Sigmoid colon (tissue), 7 donors: Measurements from ENCODE around the gene MAP3K21. TPM values are rescaled to one million over a fixed set of nuclear protein-coding genes. Genes with fewer than 3 reads are reported as not detected.

Experiments
- DNase-seq: peaks from one replicate; pipeline ENCODE4 v3.0.0-alpha.2; 2019
- H3K27ac ChIP-seq, 4 donors: fragments of 200-600 bp; sonication (generic); one replicate each; pipeline ENCODE4 v1.5.1; 2016 to 2019; ENCODE audit warnings: mild to moderate bottlenecking in 1 of 4
- H3K27me3 ChIP-seq, 3 donors: fragments of 200-600 bp; sonication (generic); one replicate each; pipeline ENCODE4 v1.5.1; 2019; ENCODE audit warnings: mild to moderate bottlenecking in 1 of 3
- H3K36me3 ChIP-seq, 4 donors: fragments of 200-600 bp; sonication (generic); one replicate each; pipeline ENCODE4 v1.5.1; 2016 to 2019
- H3K4me1 ChIP-seq, 4 donors: fragments of 200-600 bp; sonication (generic); one replicate each; pipeline ENCODE4 v1.5.1; 2017 to 2019
- H3K4me3 ChIP-seq, 4 donors: fragments of 200-600 bp; sonication (generic); one replicate each; pipeline ENCODE4 v1.5.1; 2017 to 2019; ENCODE audit warnings: mild to moderate bottlenecking in 2 of 4, moderate library complexity in 1 of 4
- H3K9me3 ChIP-seq, 4 donors: fragments of 200-600 bp in 3 of 4; sonication (generic) in 3 of 4; one replicate each; pipeline versions ENCODE4 v1.5.1 to v1.6.1; 2013 to 2019
- EP300 ChIP-seq, 4 donors: sonication (generic); formaldehyde crosslinking; IDR thresholded peaks; one replicate each; pipeline ENCODE4 v1.6.1; 2017; ENCODE audit warnings: antibody characterized with exemption in 4 of 4
- POLR2A ChIP-seq, 2 donors: fragments of 450-650 bp; IDR thresholded peaks; one replicate each; pipeline ENCODE4 v1.6.1; 2016; ENCODE audit warnings: antibody characterized with exemption in 2 of 2, mild to moderate bottlenecking in 2 of 2, moderate library complexity in 2 of 2
- POLR2AphosphoS5 ChIP-seq, 4 donors: sonication (generic); formaldehyde crosslinking; IDR thresholded peaks; one replicate each; pipeline ENCODE4 v1.6.1; 2017; ENCODE audit warnings: antibody characterized with exemption in 4 of 4
- WGBS, 2 donors: extraction: QIAGEN DNeasy Blood & Tissue Kit; methylation state at CpG; one replicate each; pipeline ENCODE4 v1.1.7; 2013; 5-methylcytosine and 5-hydroxymethylcytosine counted together
- intact Hi-C: fragments of 100-400 bp; cut with DNase I; formaldehyde crosslinking; loops from one replicate; pipeline ENCODE4 v1.15.1; 2023
- polyA plus RNA-seq, 3 donors: library from polyadenylated mRNA; stranded (reverse); fragments of 200-250 nt; gene quantifications; one replicate each; pipeline ENCODE4 v1.2.3, GENCODE V29; 2013
- total RNA-seq, 4 donors: library from RNA; depleted of rRNA; stranded (reverse); fragments of >200 nt; gene quantifications; one replicate each; pipeline ENCODE4 v1.1.0, GENCODE V29; 2016
- TF ChIP-seq, protein P1 (sequence below), 4 experiments: fragments of 450-650 bp in 3 of 4; fragments of 200-600 bp in 1 of 4; IDR thresholded peaks; one replicate each; pipeline ENCODE4 v1.5.1; 2016 to 2019; ENCODE audit warnings: antibody characterized with exemption in 4 of 4, mild to moderate bottlenecking in 3 of 4, moderate library complexity in 2 of 4
- donor health status: healthy with polysubstance abuse.
- donor health status: Bipolar disorder and iron deficiency.
- donor health status: healthy.

MAP3K21 gene
- total and polyA plus RNA-seq, 7 donors, result 0.33 to 7.9 (median 0.81) TPM

DNA sequence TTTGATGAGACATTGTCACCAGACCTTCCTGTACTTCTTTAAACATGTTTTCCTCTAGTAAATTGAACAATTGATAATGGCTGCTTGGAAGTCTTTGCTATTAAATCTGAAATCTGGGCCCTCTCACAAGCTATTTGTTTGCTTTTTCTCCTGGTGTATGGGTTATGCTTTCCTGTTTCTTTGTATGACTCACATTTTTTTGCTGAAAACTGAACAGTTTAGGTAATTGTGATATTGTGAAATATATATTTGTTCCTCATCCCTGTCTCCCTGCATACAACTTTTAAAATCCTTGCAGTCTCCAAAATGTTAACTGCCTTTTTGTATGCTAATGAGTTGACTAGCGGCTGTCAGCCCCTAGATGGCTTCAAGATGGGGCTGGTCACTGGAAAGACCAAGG lies 61.6 kb downstream of the MAP3K21 start:
- H3K9me3 ChIP-seq, result no peaks in the 10 kb centered on the region
- H3K4me1 ChIP-seq, result no peaks in the 10 kb centered on the region
- H3K36me3 ChIP-seq, result no peaks in the 10 kb centered on the region
- 83 to 91% methylated on average over 1 of the region's 1 CpG for WGBS, 2 donors
- no peak overlapping the region for H3K4me3 ChIP-seq
- H3K27me3 ChIP-seq, result peaks cover 0 to 6% (median 0%) of the 10 kb centered on the region in 3 donors
- TF ChIP-seq EP300 (IDR thresholded peaks at IDR 0.05), result no peak
- H3K27ac ChIP-seq, result no peak overlapping the region
- intact Hi-C loops, result no loop called here
- no peak for DNase-seq

DNA sequence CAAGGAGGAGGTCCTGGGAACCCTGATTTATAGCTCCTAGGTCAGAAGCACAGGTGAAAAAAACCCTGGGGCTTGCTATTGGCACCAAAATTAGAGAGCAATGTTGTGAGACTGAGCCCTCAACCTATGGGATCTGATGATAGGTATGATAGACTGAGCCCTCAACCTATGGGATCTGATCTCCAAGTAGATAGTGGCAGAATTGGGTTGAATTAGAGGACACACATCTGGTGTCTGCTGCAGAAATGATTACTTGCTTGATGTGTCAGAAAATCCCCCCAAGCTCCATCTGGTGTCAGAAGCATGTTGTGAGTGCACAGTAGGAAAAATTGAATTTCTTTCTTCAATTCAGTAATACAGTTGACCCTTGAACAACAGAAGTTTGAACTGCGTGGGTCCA lies 62.4 kb downstream of the MAP3K21 start:
- Histone ChIP-seq H3K4me1 (no peaks in the 10 kb centered on the region), H3K27ac (no peak overlapping the region), H3K4me3 (no peak overlapping the region), H3K36me3 (no peaks in the 10 kb centered on the region), H3K27me3 (peaks cover 0 to 6% (median 0%) of the 10 kb centered on the region in 3 donors), H3K9me3 (no peaks in the 10 kb centered on the region)
- TF ChIP-seq POLR2A (IDR thresholded peaks at IDR 0.05) (no peak), POLR2AphosphoS5 (IDR thresholded peaks at IDR 0.05) (no peak), EP300 (IDR thresholded peaks at IDR 0.05) (no peak)
- TF ChIP-seq, protein P1, sequence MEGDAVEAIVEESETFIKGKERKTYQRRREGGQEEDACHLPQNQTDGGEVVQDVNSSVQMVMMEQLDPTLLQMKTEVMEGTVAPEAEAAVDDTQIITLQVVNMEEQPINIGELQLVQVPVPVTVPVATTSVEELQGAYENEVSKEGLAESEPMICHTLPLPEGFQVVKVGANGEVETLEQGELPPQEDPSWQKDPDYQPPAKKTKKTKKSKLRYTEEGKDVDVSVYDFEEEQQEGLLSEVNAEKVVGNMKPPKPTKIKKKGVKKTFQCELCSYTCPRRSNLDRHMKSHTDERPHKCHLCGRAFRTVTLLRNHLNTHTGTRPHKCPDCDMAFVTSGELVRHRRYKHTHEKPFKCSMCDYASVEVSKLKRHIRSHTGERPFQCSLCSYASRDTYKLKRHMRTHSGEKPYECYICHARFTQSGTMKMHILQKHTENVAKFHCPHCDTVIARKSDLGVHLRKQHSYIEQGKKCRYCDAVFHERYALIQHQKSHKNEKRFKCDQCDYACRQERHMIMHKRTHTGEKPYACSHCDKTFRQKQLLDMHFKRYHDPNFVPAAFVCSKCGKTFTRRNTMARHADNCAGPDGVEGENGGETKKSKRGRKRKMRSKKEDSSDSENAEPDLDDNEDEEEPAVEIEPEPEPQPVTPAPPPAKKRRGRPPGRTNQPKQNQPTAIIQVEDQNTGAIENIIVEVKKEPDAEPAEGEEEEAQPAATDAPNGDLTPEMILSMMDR (IDR thresholded peaks at IDR 0.05), result no peak
- WGBS, 2 donors, result 93 to 94% methylated on average over 1 of the region's 1 CpG
- no peak for DNase-seq
- intact Hi-C loops, result no loop called here

DNA sequence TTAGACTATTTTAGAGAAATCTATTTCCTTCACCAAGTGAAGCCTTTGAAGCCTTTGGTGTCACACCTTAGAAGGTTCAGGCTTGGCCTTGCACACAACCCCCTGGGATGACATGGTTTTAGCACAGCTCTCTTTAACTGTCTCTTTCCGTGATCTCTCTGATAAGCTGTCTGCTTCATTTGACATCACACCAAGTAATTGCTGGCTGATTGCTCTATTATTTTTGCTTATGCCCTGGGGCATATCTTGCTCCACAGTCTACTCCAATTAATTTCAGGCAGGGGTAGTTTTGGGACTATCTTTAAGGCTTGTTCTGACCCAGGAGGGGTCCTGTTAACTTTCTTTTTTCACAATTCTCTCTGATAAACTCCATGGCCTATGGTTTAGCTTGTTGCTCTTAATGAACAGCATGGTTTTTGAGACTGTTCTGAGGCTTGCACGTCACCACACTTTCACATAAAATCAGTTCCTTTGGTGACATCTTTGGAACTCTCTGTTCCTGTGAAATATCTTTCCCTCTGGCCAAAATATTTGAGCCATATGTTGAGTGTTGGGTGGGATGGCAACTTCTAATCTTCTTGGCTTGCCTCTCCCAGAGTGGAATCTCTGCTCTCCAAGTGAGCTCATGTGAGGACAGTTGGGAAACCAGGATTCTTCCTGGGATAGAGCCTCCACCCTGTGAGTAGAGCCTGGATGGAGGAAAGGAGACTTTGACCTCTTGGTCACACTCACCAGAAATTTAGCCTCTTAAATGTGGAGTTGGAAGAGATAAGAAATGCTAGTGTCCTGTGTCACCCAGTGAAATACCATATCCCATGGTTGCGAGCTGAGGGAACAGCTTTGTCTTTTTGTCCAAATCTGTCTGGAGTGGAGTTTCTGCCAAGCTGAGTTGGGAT lies 63.6 kb downstream of the MAP3K21 start:
- Histone ChIP-seq H3K36me3 (no peaks in the 10 kb centered on the region), H3K4me1 (no peaks in the 10 kb centered on the region), H3K27me3 (peaks cover 0 to 6% (median 0%) of the 10 kb centered on the region in 3 donors), H3K9me3 (no peaks in the 10 kb centered on the region), H3K27ac (no peak overlapping the region), H3K4me3 (no peak overlapping the region)
- TF ChIP-seq EP300 (IDR thresholded peaks at IDR 0.05), result no peak
- no peak for TF ChIP-seq POLR2AphosphoS5 (IDR thresholded peaks at IDR 0.05)
- TF ChIP-seq POLR2A (IDR thresholded peaks at IDR 0.05), result no peak
- TF ChIP-seq, protein P1 (IDR thresholded peaks at IDR 0.05), result no peak
- DNase-seq, result no peak
- intact Hi-C loops, result no loop called here
- WGBS, 2 donors, result 71 to 79% methylated on average over 3 of the region's 3 CpGs

DNA sequence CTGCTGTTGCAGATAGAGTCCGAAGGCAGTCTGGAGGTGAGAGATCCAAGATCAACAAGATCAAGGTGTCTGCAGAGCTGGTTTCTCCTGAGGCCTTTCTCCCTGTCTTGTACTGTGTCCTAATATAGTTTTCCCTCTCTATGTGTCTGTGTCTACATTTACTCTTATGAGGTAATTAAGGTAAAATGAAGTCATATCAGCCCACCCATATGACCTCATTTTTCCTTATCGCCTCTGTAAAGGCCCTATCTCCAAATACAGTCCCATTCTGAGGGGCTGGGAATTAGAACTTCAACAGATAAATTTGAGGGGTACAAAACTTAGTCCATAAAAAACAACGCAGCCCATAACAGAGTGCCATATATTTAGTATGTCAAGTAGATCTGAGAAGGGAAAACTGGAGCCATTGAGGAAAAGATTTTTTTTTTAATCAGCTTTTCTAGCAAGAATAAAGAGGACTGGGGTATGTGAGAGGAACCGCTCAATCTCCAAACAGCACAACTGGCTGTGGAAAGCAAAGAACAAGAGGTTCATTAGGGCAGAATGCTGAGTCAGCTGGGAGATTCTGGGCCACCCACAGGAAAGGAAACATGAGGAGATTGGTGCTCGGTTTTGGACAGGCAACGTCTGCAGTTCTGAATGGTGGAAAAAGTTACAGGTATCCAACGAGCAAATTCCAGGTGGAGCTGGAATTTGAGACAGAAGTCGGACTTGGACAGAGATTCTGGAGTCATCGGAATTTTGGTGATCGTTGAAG lies 65.7 kb downstream of the MAP3K21 start:
- intact Hi-C loops, result no loop called here
- no peaks in the 10 kb centered on the region for H3K9me3 ChIP-seq
- H3K4me3 ChIP-seq, result no peak overlapping the region
- no peak for DNase-seq
- 67 to 76% methylated on average over 10 of the region's 10 CpGs for WGBS, 2 donors
- H3K27ac ChIP-seq, result no peak overlapping the region
- peaks cover 0 to 6% (median 0%) of the 10 kb centered on the region in 3 donors for H3K27me3 ChIP-seq
- no peaks in the 10 kb centered on the region for H3K4me1 ChIP-seq
- TF ChIP-seq, protein P1 (IDR thresholded peaks at IDR 0.05), result no peak
- TF ChIP-seq POLR2A (IDR thresholded peaks at IDR 0.05) (no peak), POLR2AphosphoS5 (IDR thresholded peaks at IDR 0.05) (no peak), EP300 (IDR thresholded peaks at IDR 0.05) (no peak)
- no peaks in the 10 kb centered on the region for H3K36me3 ChIP-seq
